GM21367 (cell line): ENCODE measurements around the gene FADS2.
"Not testable (repeated sequence)": the region's sequence is repeated elsewhere in the genome, so short reads cannot be mapped to it uniquely, and the experiment has no call there.

Experiments
- ATAC-seq: cut with Tn5 transposase; IDR thresholded peaks from one replicate; pipeline ENCODE4 v1.9.1; 2021; ENCODE audit not compliant: unreplicated experiment

The FADS2 gene

DNA sequence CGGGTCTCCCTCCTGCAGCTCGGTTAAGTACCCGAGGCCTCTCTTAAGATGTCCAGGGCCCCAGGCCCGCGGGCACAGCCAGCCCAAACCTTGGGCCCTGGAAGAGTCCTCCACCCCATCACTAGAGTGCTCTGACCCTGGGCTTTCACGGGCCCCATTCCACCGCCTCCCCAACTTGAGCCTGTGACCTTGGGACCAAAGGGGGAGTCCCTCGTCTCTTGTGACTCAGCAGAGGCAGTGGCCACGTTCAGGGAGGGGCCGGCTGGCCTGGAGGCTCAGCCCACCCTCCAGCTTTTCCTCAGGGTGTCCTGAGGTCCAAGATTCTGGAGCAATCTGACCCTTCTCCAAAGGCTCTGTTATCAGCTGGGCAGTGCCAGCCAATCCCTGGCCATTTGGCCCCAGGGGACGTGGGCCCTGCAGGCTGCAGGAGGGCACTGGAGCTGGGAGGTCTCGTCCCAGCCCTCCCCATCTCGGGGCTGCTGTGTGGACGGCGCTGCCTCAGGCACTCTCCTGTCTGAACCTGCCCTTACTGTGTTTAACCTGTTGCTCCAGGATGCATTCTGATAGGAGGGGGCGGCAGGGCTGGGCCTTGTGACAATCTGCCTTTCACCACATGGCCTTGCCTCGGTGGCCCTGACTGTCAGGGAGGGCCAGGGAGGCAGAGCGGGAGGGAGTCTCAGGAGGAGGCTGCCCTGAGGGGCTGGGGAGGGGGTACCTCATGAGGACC lies 38.3 kb downstream of the FADS2 start:
- ATAC-seq = no peak

GRCh38 chr11:61866958-61867343 lies 38.9 kb downstream of the FADS2 start:
- no peak for ATAC-seq

DNA sequence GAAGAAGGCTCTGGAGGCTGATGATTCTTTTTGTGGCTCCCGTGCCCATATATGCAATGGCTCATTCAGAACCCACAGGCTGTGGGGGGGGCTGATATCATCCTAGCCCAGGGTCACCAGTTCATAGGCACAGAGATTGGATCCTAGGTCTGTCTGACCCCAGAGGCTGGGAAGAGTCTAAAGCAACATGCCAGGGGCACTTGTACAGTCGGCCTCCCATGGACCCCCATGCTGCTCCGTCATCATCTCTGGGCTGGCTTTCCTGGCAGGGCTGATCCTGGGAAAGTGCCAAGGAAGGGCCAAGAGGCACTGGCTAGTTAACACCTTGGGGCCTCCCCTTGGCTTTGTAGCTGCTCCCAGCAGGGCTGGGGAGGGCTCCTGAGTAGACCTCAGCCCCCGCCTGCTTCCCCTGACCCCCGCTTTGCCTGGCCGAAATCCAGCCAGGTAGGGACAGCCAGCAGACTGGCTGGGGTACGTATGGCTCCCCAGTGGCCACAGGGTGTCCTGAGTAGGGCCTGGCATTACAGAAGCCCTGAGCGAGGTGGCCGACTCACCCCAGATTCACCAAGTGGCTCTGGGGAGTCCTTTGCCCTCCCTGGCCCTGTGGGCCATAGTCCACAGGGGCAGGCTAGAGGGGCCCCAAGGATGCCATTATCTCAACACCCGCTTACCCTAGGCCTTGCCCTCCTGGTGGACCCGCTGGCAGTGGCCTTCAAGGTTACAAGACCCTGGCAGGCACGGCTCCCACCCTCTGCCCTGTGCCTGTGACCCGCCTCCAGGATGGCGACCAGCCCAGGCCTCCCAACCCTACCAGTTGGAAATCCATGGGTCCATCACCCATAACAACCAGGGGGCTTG lies 40.7 kb downstream of the FADS2 start:
- ATAC-seq = no peak

DNA sequence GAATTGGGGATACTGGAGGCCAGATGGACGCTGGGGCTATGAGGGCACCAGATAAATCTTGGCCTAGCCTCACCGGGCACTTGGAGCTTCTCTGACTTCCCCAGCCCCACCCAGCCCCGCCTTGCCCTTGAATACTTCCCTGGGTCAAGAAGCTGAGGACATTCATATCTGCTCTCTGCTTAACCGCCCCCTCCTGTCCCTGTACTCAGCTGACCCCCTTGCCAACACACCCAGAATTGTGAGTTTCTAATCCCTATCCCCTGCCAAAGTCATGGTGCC lies 41.3 kb downstream of the FADS2 start:
- ATAC-seq = no peak

GRCh38 chr11:61869708-61870451 lies 41.8 kb downstream of the FADS2 start:
- ATAC-seq = no peak

GRCh38 chr11:61870541-61871031 lies 42.5 kb downstream of the FADS2 start:
- ATAC-seq = no peak

- peak; percentile 67 for ATAC-seq
These were observed 43.1 kb downstream of the FADS2 start for GRCh38 chr11:61871158-61871597.

DNA sequence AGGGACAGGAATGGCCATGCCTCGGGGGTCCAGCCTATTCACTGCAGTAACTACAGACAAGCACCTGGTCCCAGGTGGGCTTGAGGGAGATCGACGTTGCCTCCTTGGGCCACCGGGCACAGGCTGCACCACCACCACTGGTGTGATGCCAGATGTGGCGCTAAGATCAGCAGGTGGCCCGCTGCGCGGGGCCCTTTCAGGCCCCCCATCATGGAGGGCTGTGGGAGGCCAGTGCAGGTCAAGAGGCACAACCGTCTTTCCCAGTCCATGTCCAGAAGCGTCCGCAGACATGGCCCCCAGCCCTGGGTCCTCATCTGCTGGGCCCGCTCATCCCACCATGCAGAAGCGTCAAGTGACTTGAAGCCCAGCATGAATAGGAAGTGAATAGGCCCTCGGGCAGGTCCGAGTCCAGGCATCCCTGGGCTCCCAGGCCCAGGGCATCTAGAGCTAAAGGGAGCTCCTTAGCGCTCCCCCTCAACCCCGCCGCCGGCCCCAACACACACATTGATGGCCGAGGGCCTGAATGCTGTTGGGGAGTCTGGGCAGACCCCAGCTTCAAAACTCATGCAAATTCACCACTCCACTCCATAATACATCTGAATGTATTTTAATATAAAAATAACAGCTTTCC lies 45.0 kb downstream of the FADS2 start:
- ATAC-seq = no peak

- no peak for ATAC-seq
These were observed 45.7 kb downstream of the FADS2 start for GRCh38 chr11:61873588-61874376.

- no peak for ATAC-seq
These were observed 46.3 kb downstream of the FADS2 start for GRCh38 chr11:61874377-61874809.

GRCh38 chr11:61874853-61875252 lies 46.8 kb downstream of the FADS2 start:
- ATAC-seq = no peak

DNA sequence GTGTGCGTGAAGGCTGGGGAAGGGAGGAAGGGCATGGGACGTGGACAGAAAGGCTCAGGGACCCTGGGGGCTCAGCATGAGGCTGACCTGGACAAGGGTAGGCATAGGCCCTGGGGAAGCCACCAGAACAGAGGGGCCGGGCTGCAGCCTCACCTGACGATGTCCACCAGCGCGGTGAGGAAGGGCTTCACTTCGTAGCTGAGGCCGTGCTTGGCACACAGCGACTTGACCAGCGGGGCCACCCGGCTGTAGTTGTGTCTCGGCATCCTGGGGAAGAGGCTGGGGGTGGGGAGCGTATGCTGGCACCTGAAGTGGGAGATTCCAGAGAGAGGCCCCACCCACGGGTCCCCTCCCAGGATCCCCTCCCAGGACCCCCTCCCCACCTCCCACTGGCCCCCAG lies 47.6 kb downstream of the FADS2 start:
- ATAC-seq = no peak

DNA sequence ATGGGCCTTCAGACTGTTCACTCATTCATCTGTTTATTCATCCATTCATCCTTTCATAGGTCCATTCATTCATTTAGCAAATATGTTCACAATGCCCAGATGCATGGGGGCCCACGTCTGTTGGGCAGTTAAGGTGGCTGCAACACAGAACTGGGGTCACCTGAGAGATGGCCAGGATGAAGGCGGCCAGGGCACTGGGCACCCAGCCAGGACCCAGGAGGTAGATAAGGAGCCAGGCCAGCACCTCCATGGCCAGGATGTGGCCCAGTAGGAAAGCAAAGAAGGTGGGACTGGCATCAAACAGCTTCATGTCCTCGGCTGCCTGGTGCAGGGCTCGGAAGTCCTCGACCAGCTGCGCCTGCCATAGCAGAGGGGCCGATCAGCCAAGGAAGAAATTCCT lies 51.1 kb downstream of the FADS2 start:
- ATAC-seq = no peak

DNA sequence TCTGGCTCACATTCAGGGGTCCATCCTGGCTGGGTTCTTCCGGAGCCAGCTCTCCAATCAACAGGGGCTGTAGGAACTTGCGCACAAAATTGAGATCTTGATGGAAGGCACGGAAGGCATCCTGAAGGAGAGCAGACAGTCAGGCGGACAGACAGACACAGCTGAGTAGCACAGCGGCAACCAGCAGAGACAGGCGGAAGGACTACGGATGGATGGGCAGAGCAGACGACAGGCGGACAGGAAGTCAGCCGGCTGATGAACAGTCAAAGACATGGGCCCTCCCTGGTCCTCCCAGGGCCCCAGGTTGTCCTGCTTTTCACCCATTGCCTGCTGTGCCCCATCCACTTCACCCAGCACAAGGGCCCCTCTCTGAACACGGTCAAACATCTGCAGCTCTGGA lies 51.9 kb downstream of the FADS2 start:
- ATAC-seq = no peak

DNA sequence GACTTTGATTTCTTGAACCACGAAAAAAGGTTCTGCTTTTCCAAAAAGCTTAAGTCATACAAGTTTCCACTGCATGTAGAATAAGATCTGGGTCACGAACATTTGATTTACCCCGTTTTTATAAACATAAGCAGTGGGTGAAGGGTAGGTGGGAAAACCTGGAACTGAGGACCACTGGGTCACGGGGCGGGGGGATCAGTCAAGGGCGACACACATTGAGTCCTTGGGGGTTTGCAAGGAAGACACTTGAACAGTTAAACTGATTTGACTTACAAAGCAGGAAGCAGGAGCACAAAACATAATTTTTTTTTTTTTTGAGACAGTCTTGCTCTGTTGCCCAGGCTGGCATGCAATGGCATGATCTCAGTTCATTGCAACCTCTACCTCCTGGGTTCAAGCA lies 52.4 kb downstream of the FADS2 start:
- no peak for ATAC-seq

GRCh38 chr11:61881397-61881796 lies 53.3 kb downstream of the FADS2 start:
- ATAC-seq = no peak

- ATAC-seq = not testable (repeated sequence)
These were observed 54.2 kb downstream of the FADS2 start for GRCh38 chr11:61882267-61882666.

DNA sequence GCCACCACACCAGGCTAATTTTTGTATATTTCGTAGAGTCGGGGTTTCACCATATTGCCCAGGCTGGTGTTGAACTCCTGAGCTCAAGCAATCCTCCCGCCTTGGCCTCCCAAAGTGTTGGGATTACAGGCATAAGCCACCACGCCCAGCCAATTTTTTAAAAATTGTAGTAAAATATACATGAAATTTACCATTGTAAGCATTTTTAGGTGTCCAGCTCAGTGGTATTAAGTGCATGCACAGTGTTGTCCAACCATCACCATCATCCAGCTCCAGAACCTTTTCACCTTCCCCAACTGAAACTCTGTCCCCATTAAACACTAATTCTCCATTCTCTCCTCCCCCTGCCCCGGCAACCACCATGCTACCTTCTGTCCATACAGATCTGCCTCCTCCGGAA lies 54.8 kb downstream of the FADS2 start:
- ATAC-seq = no peak

DNA sequence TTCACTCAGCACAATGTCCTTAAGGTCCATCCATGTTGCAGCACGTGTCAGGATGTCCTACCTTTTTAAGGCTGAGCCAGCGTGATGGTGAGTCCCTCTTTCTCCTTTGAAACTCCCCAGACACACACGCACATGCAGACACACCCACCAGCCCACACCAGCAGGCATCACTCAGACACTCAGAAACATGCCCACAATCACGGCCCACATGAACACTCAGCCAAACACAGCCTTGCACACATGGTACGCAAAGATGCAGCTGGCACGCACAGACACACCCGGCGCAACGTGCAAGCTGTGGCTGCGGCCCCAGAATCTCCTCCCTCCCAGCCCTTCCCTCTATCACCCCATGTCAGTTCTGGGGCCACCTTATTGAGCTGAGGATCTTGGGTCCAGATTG lies 55.2 kb downstream of the FADS2 start:
- no peak for ATAC-seq

DNA sequence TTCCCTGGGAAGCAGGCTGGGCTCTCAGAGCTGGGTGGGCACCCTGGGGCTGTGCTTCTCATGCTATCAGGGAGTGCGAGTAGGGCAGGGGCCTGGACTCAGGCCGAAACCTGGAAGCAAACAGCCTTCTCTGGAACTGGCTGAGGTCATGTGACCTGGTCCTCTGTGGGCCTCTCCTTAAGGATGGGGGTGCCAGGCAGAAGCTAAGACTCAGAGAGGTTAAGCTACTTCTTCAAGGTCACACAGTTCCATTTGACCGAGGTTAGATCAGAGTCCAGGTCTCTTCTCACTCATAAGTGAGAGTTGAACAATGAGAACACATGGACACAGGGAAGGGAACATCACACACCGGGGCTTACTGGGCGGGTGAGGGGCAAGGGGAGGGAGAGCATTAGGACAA lies 55.8 kb downstream of the FADS2 start:
- no peak for ATAC-seq
